Cardiac septum (tissue), 1 donor: ENCODE results near the gene ELMOD3. TPM values are rescaled to one million over a fixed set of nuclear protein-coding genes. Genes with fewer than 3 reads are reported as not detected.
"Not testable (repeated sequence)": the region's sequence is repeated elsewhere in the genome, so short reads cannot be mapped to it uniquely, and the experiment has no call there.

Experiments used
- DNase-seq: peaks from one replicate; pipeline ENCODE4 v3.0.0-alpha.2; 2020; ENCODE audit warnings: low spot score
- intact Hi-C: fragments of 100-400 bp; cut with DNase I; formaldehyde crosslinking; loops from one replicate; pipeline ENCODE4 v1.14.0; 2022
- total RNA-seq: library from RNA; stranded (reverse); fragmentation: NEBNext Ultra II Directional; extraction: Animal tissue kit (Norgen Biotek cat#: 25700); gene quantifications from one replicate; pipeline ENCODE4 v1.2.1, GENCODE V29; 2021
- donor health status: DM: no; HTN: no; CAD: no.

The ELMOD3 gene
- total RNA-seq, 1 donor from 2014 or later: 9.8 TPM

GRCh38 chr2:85327822-85328617 lies 26.5 kb upstream of the ELMOD3 start, which contains the start of gene TGOLN2:
TGOLN2 (minus strand) TSS chr2:85327989; CDS start chr2:85327962, 27 bp downstream.
- peak; percentile 96 for DNase-seq
- intact Hi-C loops: no loop called here

GRCh38 chr2:85329181-85329651 lies 25.4 kb upstream of the ELMOD3 start:
- intact Hi-C loops: no loop called here
- no peak for DNase-seq

- DNase-seq, intact Hi-C loops: not testable (repeated sequence)
Measured at GRCh38 chr2:85329701-85330100, 24.9 kb upstream of the ELMOD3 start.

- no peak for DNase-seq
- intact Hi-C loops: no loop called here
Measured at GRCh38 chr2:85330839-85331636, 23.5 kb upstream of the ELMOD3 start.

GRCh38 chr2:85333877-85334276 lies 20.7 kb upstream of the ELMOD3 start:
- DNase-seq, intact Hi-C loops: not testable (repeated sequence)

GRCh38 chr2:85334928-85335327 lies 19.6 kb upstream of the ELMOD3 start:
- intact Hi-C loops: no loop called here
- no peak for DNase-seq

- DNase-seq: no peak
Measured at GRCh38 chr2:85340034-85340892, 14.3 kb upstream of the ELMOD3 start.

GRCh38 chr2:85341269-85342029 lies 13.1 kb upstream of the ELMOD3 start:
- DNase-seq: no peak

More at GRCh38 chr2:85340034-85340892, 14.3 kb upstream of the ELMOD3 start:
- intact Hi-C loops: no loop called here

GRCh38 chr2:85342156-85342555 lies 12.4 kb upstream of the ELMOD3 start:
- intact Hi-C loops: no loop called here
- no peak for DNase-seq

More at GRCh38 chr2:85341269-85342029, 13.1 kb upstream of the ELMOD3 start:
- intact Hi-C loops: no loop called here

- intact Hi-C loops, DNase-seq: not testable (repeated sequence)
Measured at GRCh38 chr2:85343207-85343895, 11.2 kb upstream of the ELMOD3 start.

- intact Hi-C loops: no loop called here
- DNase-seq: no peak
Measured at GRCh38 chr2:85344356-85344954, 10.1 kb upstream of the ELMOD3 start.

GRCh38 chr2:85347599-85347998 lies 7.0 kb upstream of the ELMOD3 start:
- no peak for DNase-seq

GRCh38 chr2:85353876-85354285 lies 688 bp upstream of the ELMOD3 start:
- peak; percentile 53 for DNase-seq
- intact Hi-C loops: no loop called here

More at GRCh38 chr2:85347599-85347998, 7.0 kb upstream of the ELMOD3 start:
- intact Hi-C loops: no loop called here

GRCh38 chr2:85355073-85355410 lies 473 bp downstream of the ELMOD3 start:
- peak; percentile 72 for DNase-seq
- intact Hi-C loops: no loop called here

GRCh38 chr2:85355521-85355920 lies 952 bp downstream of the ELMOD3 start:
- DNase-seq: peak; percentile 66
- intact Hi-C loops: no loop called here

GRCh38 chr2:85356186-85356585 lies 1.6 kb downstream of the ELMOD3 start:
- DNase-seq: peak; percentile 39

GRCh38 chr2:85357736-85358135 lies 3.2 kb downstream of the ELMOD3 start:
- intact Hi-C loops: no loop called here

More at GRCh38 chr2:85356186-85356585, 1.6 kb downstream of the ELMOD3 start:
- intact Hi-C loops: no loop called here

More at GRCh38 chr2:85357736-85358135, 3.2 kb downstream of the ELMOD3 start:
- no peak for DNase-seq
